ENCODE data around the gene UTS2R. TPM values are rescaled to one million over a fixed set of nuclear protein-coding genes. Genes with fewer than 3 reads are reported as not detected.

UTS2R gene
- total RNA-seq, 1 donor: not detected

DNA sequence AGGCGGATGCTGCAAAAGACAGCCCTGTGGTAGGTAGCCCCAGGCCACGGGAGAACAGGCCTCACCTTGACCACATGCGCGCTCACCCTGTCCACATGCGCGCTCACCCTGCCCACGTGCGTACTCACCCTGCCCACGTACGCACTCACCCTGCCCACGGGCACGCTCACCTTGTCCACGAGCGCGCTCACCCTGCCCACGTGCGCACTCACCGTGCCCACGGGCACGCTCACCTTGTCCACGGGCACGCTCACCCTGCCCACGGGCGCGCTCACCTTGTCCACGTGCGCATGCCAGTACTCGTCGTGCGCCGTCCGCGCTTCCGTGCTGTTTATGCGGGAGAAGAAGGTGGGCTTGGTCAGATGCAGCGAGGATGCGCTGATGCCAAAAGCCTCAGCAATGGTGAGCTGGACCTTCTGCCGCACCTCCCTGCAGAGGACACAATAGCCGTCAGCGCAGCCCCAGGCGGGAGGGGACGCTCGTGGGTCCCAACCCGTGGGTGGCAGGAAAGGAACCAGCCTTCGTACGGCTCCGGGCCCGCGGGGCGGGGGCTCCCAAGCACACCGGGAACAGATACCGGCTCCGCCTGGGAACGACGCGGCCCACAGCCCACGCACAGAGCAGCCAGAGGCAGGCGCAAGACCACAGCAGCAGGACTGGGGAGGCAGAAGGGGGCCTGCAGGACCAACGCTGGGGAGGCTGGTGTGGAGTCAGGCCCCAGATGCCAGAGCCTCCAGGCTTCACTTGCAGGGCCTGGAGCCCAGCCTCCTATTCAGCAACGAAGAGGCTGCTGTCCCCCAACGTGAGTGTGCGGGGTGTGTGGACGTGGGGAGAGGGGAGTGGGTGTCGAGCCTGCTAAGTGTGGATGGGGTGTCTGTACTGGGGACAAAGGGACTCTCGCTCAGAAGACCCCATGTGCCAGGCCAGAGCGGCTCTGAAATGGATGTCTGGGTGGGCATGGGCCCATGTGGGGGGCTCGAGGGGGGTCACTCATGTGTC is 32.4 kb downstream of the UTS2R start:
- peak; percentile 72 for DNase-seq (ENCODE audit: insufficient read length, low spot score, missing footprints)
- H3K36me3 ChIP-seq (ENCODE audit: insufficient read depth, low read length): no peaks in the 10 kb centered on the region
- peaks cover 4% of the 10 kb centered on the region for H4K20me1 ChIP-seq (ENCODE audit: insufficient read depth, low read length)
- no peak overlapping the region for H2AFZ ChIP-seq (ENCODE audit: low read length)
- H3K79me2 ChIP-seq (ENCODE audit: insufficient read depth, low read length): no peaks in the 10 kb centered on the region
- no peak for TF ChIP-seq CTCF (IDR thresholded peaks at IDR 0.05; ENCODE audit: extremely low read depth, low read depth, low read length)
- no peak overlapping the region for H3K27ac ChIP-seq (ENCODE audit: low read depth, low read length)
- H3K4me3 ChIP-seq (ENCODE audit: insufficient read depth, low read length): no peak overlapping the region
- no peaks in the 10 kb centered on the region for H3K4me1 ChIP-seq (ENCODE audit: insufficient read depth, low read length)
- H3K27me3 ChIP-seq (ENCODE audit: insufficient read depth, low read length): no peaks in the 10 kb centered on the region
- no peaks in the 10 kb centered on the region for H3K9me3 ChIP-seq (ENCODE audit: low read depth, low read length)
- no peak overlapping the region for H3K4me2 ChIP-seq (ENCODE audit: insufficient read depth, low read length)

DNA sequence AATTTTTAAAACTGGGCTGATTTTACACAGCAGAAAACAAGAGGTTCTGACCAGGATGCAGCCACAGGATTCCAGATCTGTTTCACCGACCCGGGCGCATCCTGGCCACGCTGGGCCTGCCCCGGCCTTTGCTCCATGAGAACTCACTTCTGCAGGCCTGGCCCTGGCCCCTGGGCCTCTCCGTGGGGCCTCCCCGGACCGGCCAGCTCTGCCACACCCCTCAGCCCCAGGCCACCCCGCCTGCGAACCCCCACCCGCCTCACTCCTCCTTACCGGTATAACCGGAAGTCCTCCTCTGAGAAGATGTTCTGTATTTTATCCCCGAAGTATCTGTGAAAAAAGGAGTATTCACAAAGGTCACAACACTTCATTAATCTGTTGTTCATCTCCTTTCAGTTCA is 33.5 kb downstream of the UTS2R start:
- Histone ChIP-seq H3K27ac (ENCODE audit: low read depth, low read length) (no peak overlapping the region), H2AFZ (ENCODE audit: low read length) (no peak overlapping the region), H3K4me1 (ENCODE audit: insufficient read depth, low read length) (no peaks in the 10 kb centered on the region), H3K79me2 (ENCODE audit: insufficient read depth, low read length) (no peaks in the 10 kb centered on the region), H3K4me2 (ENCODE audit: insufficient read depth, low read length) (no peak overlapping the region), H3K36me3 (ENCODE audit: insufficient read depth, low read length) (no peaks in the 10 kb centered on the region), H3K27me3 (ENCODE audit: insufficient read depth, low read length) (no peaks in the 10 kb centered on the region), H3K9me3 (ENCODE audit: low read depth, low read length) (no peaks in the 10 kb centered on the region), H4K20me1 (ENCODE audit: insufficient read depth, low read length) (peaks cover 4% of the 10 kb centered on the region), H3K4me3 (ENCODE audit: insufficient read depth, low read length) (no peak overlapping the region)
- TF ChIP-seq CTCF (IDR thresholded peaks at IDR 0.05; ENCODE audit: extremely low read depth, low read depth, low read length): no peak
- peak; percentile 69 for DNase-seq (ENCODE audit: insufficient read length, low spot score, missing footprints)

DNA sequence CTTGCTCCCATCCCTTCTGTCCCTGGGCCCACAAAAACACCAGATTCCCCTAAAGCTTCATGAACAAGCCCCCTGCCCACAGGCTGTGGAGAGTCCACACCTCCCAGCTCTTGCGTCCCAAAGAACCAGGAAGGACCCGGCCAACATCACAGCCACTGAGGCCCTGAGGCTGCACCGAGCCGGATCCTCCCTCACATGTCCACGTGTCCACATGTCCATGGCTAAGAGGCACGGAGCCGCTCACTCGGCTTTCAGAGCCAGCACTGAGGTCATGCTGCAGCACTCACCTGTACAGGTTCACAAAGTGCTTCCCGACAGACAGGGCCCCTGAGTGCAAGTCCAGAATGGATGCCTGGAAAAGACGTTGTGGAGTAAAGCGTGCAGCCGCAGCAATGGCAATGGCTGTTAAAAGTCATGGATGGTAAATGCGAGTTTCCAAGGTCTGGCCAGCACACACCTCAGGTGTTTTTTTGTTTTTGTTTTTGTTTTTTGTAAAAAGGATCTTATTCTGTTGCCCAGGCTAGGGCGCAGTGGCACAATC is 34.6 kb downstream of the UTS2R start:
- H3K27me3 ChIP-seq (ENCODE audit: insufficient read depth, low read length): no peaks in the 10 kb centered on the region
- H3K27ac ChIP-seq (ENCODE audit: low read depth, low read length): no peak overlapping the region
- no peak overlapping the region for H3K4me3 ChIP-seq (ENCODE audit: insufficient read depth, low read length)
- TF ChIP-seq CTCF (IDR thresholded peaks at IDR 0.05; ENCODE audit: extremely low read depth, low read depth, low read length): no peak
- H4K20me1 ChIP-seq (ENCODE audit: insufficient read depth, low read length): peaks cover 5% of the 10 kb centered on the region
- H2AFZ ChIP-seq (ENCODE audit: low read length): no peak overlapping the region
- no peak overlapping the region for H3K4me2 ChIP-seq (ENCODE audit: insufficient read depth, low read length)
- H3K4me1 ChIP-seq (ENCODE audit: insufficient read depth, low read length): no peaks in the 10 kb centered on the region
- H3K79me2 ChIP-seq (ENCODE audit: insufficient read depth, low read length): no peaks in the 10 kb centered on the region
- no peaks in the 10 kb centered on the region for H3K9me3 ChIP-seq (ENCODE audit: low read depth, low read length)
- H3K36me3 ChIP-seq (ENCODE audit: insufficient read depth, low read length): no peaks in the 10 kb centered on the region
- peak; percentile 74 for DNase-seq (ENCODE audit: insufficient read length, low spot score, missing footprints)

GRCh38 chr17:82407255-82407654 is 35.7 kb downstream of the UTS2R start:
- H3K4me3 ChIP-seq (ENCODE audit: insufficient read depth, low read length): no peak overlapping the region
- no peak for TF ChIP-seq CTCF (IDR thresholded peaks at IDR 0.05; ENCODE audit: extremely low read depth, low read depth, low read length)
- H3K27ac ChIP-seq (ENCODE audit: low read depth, low read length): no peak overlapping the region
- H3K4me2 ChIP-seq (ENCODE audit: insufficient read depth, low read length): no peak overlapping the region
- no peaks in the 10 kb centered on the region for H3K4me1 ChIP-seq (ENCODE audit: insufficient read depth, low read length)
- H4K20me1 ChIP-seq (ENCODE audit: insufficient read depth, low read length): peaks cover 13% of the 10 kb centered on the region
- no peaks in the 10 kb centered on the region for H3K79me2 ChIP-seq (ENCODE audit: insufficient read depth, low read length)
- H2AFZ ChIP-seq (ENCODE audit: low read length): no peak overlapping the region
- no peaks in the 10 kb centered on the region for H3K27me3 ChIP-seq (ENCODE audit: insufficient read depth, low read length)
- no peaks in the 10 kb centered on the region for H3K9me3 ChIP-seq (ENCODE audit: low read depth, low read length)
- peak; percentile 75 for DNase-seq (ENCODE audit: insufficient read length, low spot score, missing footprints)
- no peaks in the 10 kb centered on the region for H3K36me3 ChIP-seq (ENCODE audit: insufficient read depth, low read length)
